ENCODE measurements around the gene HHLA2. TPM values are rescaled to one million over a fixed set of nuclear protein-coding genes. Genes with fewer than 3 reads are reported as not detected.
A peak's percentile ranks its signal among the peaks of the same experiment; 100 is the strongest.

Gene HHLA2
- polyA plus RNA-seq, 4 donors: 17.8 to 26.9 (median 19.6) TPM

GRCh38 chr3:108298056-108298455, 1.7 kb downstream of the HHLA2 start:
- no peak for DNase-seq (ENCODE audit: low read depth in 4 of 4, low spot score in 3 of 4)

GRCh38 chr3:108300103-108300849, 3.9 kb downstream of the HHLA2 start:
- no peak for DNase-seq (ENCODE audit: low read depth in 4 of 4, low spot score in 3 of 4)

DNA sequence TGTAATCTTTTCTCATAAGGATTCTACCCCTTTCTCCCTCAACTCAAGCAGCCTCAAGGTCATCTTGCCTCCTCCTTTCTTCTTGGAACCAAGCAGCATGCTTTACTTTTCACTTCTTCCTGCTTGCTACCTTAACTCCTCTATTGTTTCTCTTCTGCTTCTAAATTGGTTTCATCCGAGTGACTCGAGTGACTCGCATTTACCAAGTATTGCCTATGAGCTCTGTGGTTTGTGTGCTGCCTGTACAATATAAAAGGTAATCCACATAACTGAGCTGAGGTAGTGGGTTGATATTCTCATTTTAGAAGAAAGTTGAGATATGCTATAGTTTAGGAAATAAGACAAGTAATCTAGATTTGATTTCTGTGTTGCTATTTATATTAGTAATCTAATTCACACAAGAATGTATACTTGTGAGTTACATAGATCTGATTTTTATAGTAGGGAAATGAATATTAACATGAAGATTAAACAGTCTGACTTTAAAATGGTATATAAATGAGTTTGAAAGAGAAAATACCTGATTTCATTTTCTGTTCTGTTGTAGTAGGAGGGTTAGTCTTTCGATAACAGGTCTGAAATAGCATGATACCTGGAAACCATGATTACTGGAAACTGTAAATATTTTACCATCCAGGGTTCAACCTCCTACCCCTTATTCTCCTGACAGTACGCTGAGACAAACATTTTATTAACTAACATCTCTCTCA, 5.5 kb downstream of the HHLA2 start:
- no peak for DNase-seq (ENCODE audit: low read depth in 4 of 4, low spot score in 3 of 4)

DNA sequence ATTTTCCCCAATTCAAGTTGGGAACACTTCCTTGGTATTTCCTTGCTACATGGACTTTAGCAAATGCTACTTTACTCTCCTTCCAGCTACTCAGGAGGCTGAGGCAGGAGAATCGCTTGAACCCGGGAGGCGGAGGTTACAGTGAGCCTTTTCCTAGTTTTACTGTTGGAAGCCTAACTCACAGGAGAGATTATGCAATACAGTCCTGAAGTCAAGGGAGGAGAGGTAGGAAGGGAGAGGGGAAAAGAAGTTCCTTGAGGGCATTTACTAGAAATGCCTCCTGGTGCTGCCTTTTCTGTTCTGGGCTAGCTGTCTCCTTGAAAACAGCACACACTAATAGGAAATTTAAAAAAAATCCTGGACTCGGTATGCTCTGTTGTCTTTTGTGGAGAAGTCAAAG, 6.2 kb downstream of the HHLA2 start:
- no peak for DNase-seq (ENCODE audit: low read depth in 4 of 4, low spot score in 3 of 4)

DNA sequence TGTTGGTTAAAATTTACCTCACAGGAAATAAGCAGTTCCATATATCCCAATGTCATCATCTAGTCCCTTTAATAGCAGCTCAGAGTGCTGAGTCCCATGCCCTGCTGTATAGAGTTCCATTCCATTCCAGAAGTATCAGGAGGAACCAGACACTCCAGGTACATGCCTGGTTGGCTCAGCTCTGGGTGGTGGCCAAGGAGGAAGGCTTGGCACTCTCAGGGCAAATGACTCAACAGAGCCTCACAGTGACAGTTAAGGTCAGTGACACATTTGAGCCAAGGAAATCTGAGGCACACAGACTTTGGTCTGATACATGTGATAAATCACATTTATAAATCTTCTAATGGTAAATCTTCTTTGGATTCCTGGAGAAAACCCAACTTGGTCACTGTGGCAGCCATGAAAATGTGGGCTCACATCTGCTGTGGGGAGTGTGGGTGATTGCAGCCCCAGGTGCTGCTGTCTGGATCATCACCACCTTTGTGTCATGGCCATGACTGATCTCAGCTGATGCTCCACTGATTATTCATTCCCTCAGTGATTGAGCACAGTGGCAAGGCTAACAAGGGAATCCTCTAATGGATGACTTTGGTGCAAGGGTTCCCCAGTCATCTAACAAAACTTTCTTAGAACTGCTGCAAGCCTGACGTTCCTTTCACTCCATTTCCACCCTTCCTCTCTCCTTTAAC, 9.3 kb downstream of the HHLA2 start:
- DNase-seq (ENCODE audit: low read depth in 4 of 4, low spot score in 3 of 4): no peak

- no peak for DNase-seq (ENCODE audit: low read depth in 4 of 4, low spot score in 3 of 4)
Measured at GRCh38 chr3:108311797-108312196, 15.4 kb downstream of the HHLA2 start.

DNA sequence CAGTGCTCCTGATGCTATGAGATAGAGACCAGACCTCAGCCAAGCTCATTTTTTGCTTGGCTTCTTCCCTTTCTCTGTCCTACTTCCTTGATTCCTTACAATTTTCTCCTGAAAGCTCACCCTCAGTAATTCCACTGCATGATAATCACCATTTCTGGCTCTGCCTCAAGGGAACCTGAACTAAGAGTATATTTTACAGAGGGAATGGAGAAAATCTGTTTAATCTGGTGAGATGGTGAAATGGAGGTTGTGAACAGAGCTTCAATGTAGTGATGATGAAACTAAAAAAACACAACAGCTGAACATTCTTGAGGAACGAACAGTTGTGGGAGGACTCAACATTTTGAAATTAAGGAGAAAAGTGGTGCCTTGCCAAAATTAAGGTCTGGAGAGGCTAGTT, 16.3 kb downstream of the HHLA2 start:
- DNase-seq (ENCODE audit: low read depth in 4 of 4, low spot score in 3 of 4): no peak

DNA sequence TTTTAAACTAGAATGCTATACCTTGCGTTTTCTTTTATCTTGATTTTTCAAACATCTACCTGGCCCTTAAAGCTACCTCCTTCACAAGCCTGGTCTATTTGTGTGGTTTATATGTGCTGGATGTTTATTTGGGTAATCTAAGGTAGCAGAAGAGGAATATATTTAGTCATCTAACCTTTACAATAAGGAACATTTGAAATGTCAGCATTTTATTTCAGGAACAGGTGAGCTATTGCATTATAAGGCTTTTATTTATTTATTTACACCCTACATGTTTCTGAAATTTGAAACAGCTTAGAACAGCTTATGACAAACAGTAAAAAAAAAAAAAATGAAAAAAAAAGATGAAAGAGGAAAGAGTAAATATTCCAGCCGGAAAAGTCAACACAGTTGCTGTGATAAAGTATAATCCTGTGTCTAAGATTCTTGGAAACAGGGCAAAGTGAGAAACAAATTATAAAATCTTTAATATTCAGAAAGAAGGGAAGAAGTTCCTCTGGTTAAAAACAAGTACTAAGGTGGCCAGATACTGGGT, 19.5 kb downstream of the HHLA2 start:
- DNase-seq (ENCODE audit: low read depth in 4 of 4, low spot score in 3 of 4): no peak

GRCh38 chr3:108319428-108320082, 23.2 kb downstream of the HHLA2 start:
- DNase-seq (ENCODE audit: low read depth in 4 of 4, low spot score in 3 of 4): peak in 1 of 4 donors; percentile 43

- DNase-seq (ENCODE audit: low read depth in 4 of 4, low spot score in 3 of 4): no peak
Measured at GRCh38 chr3:108320746-108321350, 24.5 kb downstream of the HHLA2 start.

GRCh38 chr3:108322352-108322751, 26.0 kb downstream of the HHLA2 start:
- no peak for DNase-seq (ENCODE audit: low read depth in 4 of 4, low spot score in 3 of 4)

DNA sequence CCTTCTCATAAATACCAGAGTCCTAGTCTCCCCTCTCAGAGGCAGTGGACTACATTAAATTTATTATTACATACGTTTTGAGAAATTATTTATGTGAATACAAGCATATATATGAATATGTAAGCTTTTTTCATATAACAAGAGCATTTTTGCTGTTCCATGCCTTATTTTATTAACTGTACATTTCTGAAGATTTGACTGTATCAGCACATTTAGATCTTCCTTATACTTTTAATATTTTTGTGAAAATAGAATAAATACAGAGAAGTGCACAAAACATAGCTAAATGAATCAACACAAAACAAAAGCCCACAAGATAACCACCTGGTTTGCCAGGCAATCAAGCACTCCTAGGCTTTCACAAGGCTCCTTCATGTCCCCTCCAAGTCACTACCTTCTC, 27.8 kb downstream of the HHLA2 start:
- no peak for DNase-seq (ENCODE audit: low read depth in 4 of 4, low spot score in 3 of 4)

DNA sequence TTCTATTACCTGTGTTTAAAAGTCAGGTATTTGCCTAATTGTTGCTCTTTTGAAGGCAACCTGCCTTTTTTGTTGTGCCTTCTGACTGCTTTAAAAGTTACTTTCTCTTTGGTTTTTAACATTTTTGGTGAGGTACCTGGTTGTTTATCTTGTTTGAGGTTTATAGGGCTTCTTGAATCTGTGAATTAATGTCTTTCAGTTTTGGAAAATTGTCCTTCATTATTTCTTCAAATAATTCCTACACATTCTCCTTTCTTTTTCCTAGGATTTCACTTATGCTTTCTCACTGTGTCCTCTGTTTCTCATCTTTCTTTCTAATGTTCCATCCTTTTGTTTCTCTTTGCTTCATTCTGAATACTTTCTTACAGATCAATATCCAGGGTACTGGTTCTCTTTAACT, 30.8 kb downstream of the HHLA2 start:
- no peak for DNase-seq (ENCODE audit: low read depth in 4 of 4, low spot score in 3 of 4)

DNA sequence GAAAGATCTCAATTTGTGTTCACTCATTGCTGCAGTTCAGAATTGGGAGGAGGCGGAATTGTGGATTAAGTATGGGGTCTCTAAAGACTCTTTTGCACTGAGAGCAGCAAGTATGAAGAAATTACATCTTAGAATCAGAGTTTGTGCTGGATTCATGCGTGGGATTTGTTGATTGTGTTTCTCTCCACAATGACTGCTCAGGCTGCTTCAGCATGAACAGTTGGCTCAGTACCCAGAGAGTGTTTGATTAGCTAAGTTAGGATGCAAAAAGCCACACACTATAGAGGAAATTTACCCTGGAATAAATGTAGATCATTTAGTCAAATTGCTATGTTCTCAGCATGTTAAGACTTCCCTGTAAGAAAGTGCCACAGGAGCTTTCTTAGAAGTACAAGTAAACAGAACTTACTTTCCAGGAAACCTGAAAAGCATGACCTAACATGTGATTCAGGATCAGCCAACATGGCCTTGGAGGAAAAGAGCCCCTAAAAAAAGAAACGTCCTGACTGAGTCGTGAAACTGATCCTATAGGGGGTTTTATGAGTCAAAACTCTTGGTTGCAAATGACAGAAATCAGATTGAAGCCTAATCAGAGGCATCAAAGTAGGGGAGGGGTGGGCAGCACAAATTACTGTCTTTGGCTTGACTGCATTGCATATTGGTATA, 32.6 kb downstream of the HHLA2 start:
- no peak for DNase-seq (ENCODE audit: low read depth in 4 of 4, low spot score in 3 of 4)

- no peak for DNase-seq (ENCODE audit: low read depth in 4 of 4, low spot score in 3 of 4)
Measured at GRCh38 chr3:108329508-108329907, 33.2 kb downstream of the HHLA2 start.

DNA sequence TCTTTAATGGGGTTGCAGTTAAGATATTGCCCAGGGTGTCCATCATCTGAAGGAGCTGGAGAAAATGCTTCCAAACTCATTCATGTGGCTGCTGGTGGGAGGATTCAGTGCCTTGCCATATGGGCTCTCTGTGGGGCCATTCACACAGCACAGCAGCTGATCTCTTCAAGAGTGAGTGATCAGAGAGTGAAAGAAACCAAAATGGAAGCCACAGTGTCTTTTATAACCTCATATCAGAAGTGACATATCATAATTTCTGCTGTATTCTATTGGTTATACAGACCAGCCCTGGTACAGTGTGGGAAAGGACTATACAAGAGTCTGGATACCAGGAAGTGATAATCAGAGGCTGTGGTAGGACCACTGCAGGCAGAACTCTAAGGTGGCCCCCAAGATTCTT, 33.6 kb downstream of the HHLA2 start:
- no peak for DNase-seq (ENCODE audit: low read depth in 4 of 4, low spot score in 3 of 4)

- DNase-seq (ENCODE audit: low read depth in 4 of 4, low spot score in 3 of 4): no peak
Measured at GRCh38 chr3:108331792-108332191, 35.4 kb downstream of the HHLA2 start.

GRCh38 chr3:108333961-108334360, 37.6 kb downstream of the HHLA2 start:
- no peak for DNase-seq (ENCODE audit: low read depth in 4 of 4, low spot score in 3 of 4)

- no peak for DNase-seq (ENCODE audit: low read depth in 4 of 4, low spot score in 3 of 4)
Measured at GRCh38 chr3:108334701-108335100, 38.4 kb downstream of the HHLA2 start.

All from right renal pelvis (tissue), 4 donors.